ENCODE data around the gene CDK17.

The CDK17 gene

GRCh38 chr12:96255077-96255476, 145.2 kb downstream of the CDK17 start:
- peaks cover 72% of the 10 kb centered on the region for H3K36me3 ChIP-seq (ENCODE audit: insufficient read depth, insufficient read length, low read length)
- peaks cover 7% of the 10 kb centered on the region for H3K4me1 ChIP-seq (ENCODE audit: insufficient read depth, insufficient read length)
- no peaks in the 10 kb centered on the region for H3K27me3 ChIP-seq (ENCODE audit: insufficient read depth, insufficient read length)
- no peak overlapping the region for H3K9ac ChIP-seq (ENCODE audit: insufficient read length, low read depth)
- DNase-seq (ENCODE audit: low read depth, low spot score) = no peak
- TF ChIP-seq YY1 (IDR thresholded peaks at IDR 0.05; ENCODE audit: insufficient read depth, insufficient read length) = no peak
- no peak for TF ChIP-seq ZNF274 (IDR thresholded peaks at IDR 0.05; ENCODE audit: low read depth, low read length)
- no peak for TF ChIP-seq SUZ12 (IDR thresholded peaks at IDR 0.05; ENCODE audit: extremely low read depth, insufficient read depth, insufficient read length)
- no peaks in the 10 kb centered on the region for H3K9me3 ChIP-seq (ENCODE audit: insufficient read depth, low read length)
- H3K4me3 ChIP-seq (ENCODE audit: insufficient read length, low read depth) = no peak overlapping the region

DNA sequence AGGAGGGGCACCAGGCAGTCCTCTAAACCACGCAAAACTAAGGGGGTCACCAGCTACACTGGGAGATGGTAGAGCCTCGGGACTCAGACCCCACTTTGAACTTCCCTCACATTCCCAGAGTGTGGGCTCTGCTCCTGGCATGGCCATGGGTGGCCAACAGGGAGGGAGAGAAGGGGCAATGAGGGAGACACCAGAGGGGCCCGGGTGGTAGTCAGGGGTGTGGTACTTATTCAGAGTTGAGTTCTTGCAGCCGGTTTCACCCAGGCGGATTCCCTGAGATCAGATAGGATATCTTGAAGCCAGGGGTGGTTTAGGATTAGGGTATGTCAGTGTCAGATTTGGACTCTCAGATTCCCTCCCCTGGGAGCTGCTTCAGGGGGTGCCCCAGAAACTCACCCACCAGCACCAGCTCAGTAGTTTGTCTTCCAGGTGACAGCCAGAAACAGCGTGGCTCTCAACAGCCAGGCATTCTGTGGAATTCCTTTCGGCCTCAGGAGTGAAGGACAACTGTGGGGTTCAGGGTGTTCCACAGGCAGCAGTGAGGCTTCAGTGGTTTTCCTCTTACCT, 150.0 kb downstream of the CDK17 start:
- no peak for TF ChIP-seq ZNF274 (IDR thresholded peaks at IDR 0.05; ENCODE audit: low read depth, low read length)
- no peak for TF ChIP-seq SUZ12 (IDR thresholded peaks at IDR 0.05; ENCODE audit: extremely low read depth, insufficient read depth, insufficient read length)
- TF ChIP-seq YY1 (IDR thresholded peaks at IDR 0.05; ENCODE audit: insufficient read depth, insufficient read length) = no peak
- no peak for DNase-seq (ENCODE audit: low read depth, low spot score)
- H3K4me3 ChIP-seq (ENCODE audit: insufficient read length, low read depth) = no peak overlapping the region
- peaks cover 2% of the 10 kb centered on the region for H3K4me1 ChIP-seq (ENCODE audit: insufficient read depth, insufficient read length)
- no peaks in the 10 kb centered on the region for H3K9me3 ChIP-seq (ENCODE audit: insufficient read depth, low read length)
- no peak overlapping the region for H3K9ac ChIP-seq (ENCODE audit: insufficient read length, low read depth)
- H3K27me3 ChIP-seq (ENCODE audit: insufficient read depth, insufficient read length) = no peaks in the 10 kb centered on the region
- H3K36me3 ChIP-seq (ENCODE audit: insufficient read depth, insufficient read length, low read length) = peaks cover 83% of the 10 kb centered on the region

DNA sequence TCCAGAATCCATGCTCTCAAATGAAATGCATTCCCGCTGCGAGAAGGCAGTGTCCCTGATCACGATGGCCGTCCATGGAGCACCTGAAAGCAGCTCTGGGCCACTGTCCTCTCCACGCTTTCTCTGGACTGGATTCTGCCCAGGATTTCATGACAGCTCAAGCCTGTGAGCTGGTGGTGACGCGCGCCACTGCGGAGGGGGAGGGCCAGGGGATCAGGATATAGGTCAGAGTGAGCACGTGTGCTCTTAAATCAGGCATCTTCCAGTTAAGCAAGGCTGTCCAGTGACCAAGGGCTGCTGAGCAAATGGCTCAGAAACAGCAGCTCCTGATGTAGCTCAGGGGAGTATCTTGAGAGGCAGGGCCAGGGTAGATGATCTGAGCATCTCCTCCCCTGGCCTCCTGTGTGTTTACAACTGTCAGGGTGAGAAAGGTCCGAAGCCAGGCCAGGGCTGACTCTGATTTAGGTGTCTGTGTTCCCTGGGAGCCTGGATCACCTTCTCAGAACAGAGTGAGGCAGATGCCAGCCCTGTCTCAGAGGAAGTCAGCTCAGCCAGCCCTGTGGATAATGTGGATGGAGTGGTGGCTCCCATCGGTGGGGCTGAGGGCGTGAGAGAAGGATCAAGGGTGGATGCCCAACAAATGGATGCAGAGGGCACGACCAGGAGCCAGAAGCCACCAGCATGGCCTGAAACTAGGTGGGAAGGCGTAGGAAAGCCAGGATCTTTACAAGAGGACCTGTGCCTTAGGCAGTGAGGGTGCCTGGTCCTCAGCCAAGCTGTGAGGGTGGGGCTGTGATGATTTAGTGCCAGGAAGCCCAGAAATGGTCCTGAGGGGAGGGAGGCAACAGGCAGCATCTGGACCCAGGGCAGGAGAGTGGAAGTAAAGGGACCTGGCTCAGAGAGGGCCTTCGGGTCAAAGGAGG, 150.8 kb downstream of the CDK17 start:
- H3K9ac ChIP-seq (ENCODE audit: insufficient read length, low read depth) = no peak overlapping the region

GRCh38 chr12:96248136-96248931, 151.9 kb downstream of the CDK17 start:
- no peaks in the 10 kb centered on the region for H3K9me3 ChIP-seq (ENCODE audit: insufficient read depth, low read length)
- H3K36me3 ChIP-seq (ENCODE audit: insufficient read depth, insufficient read length, low read length) = peaks cover 71% of the 10 kb centered on the region
- DNase-seq (ENCODE audit: low read depth, low spot score) = no peak
- H3K4me3 ChIP-seq (ENCODE audit: insufficient read length, low read depth) = no peak overlapping the region
- H3K9ac ChIP-seq (ENCODE audit: insufficient read length, low read depth) = no peak overlapping the region
- H3K27me3 ChIP-seq (ENCODE audit: insufficient read depth, insufficient read length) = no peaks in the 10 kb centered on the region
- TF ChIP-seq SUZ12 (IDR thresholded peaks at IDR 0.05; ENCODE audit: extremely low read depth, insufficient read depth, insufficient read length) (no peak), ZNF274 (IDR thresholded peaks at IDR 0.05; ENCODE audit: low read depth, low read length) (no peak), YY1 (IDR thresholded peaks at IDR 0.05; ENCODE audit: insufficient read depth, insufficient read length) (no peak)
- H3K4me1 ChIP-seq (ENCODE audit: insufficient read depth, insufficient read length) = no peaks in the 10 kb centered on the region

More for the DNA sequence above, 150.8 kb downstream of the CDK17 start:
- no peaks in the 10 kb centered on the region for H3K9me3 ChIP-seq (ENCODE audit: insufficient read depth, low read length)
- TF ChIP-seq ZNF274 (IDR thresholded peaks at IDR 0.05; ENCODE audit: low read depth, low read length) (no peak), SUZ12 (IDR thresholded peaks at IDR 0.05; ENCODE audit: extremely low read depth, insufficient read depth, insufficient read length) (no peak), YY1 (IDR thresholded peaks at IDR 0.05; ENCODE audit: insufficient read depth, insufficient read length) (no peak)
- no peak overlapping the region for H3K4me3 ChIP-seq (ENCODE audit: insufficient read length, low read depth)
- DNase-seq (ENCODE audit: low read depth, low spot score) = no peak
- H3K4me1 ChIP-seq (ENCODE audit: insufficient read depth, insufficient read length) = no peaks in the 10 kb centered on the region
- H3K36me3 ChIP-seq (ENCODE audit: insufficient read depth, insufficient read length, low read length) = peaks cover 79% of the 10 kb centered on the region
- no peaks in the 10 kb centered on the region for H3K27me3 ChIP-seq (ENCODE audit: insufficient read depth, insufficient read length)

GRCh38 chr12:96247563-96247962, 152.7 kb downstream of the CDK17 start:
- Histone ChIP-seq H3K9me3 (ENCODE audit: insufficient read depth, low read length) (no peaks in the 10 kb centered on the region), H3K9ac (ENCODE audit: insufficient read length, low read depth) (no peak overlapping the region), H3K27me3 (ENCODE audit: insufficient read depth, insufficient read length) (no peaks in the 10 kb centered on the region), H3K4me1 (ENCODE audit: insufficient read depth, insufficient read length) (no peaks in the 10 kb centered on the region), H3K36me3 (ENCODE audit: insufficient read depth, insufficient read length, low read length) (peaks cover 71% of the 10 kb centered on the region), H3K4me3 (ENCODE audit: insufficient read length, low read depth) (no peak overlapping the region)
- no peak for DNase-seq (ENCODE audit: low read depth, low spot score)
- TF ChIP-seq ZNF274 (IDR thresholded peaks at IDR 0.05; ENCODE audit: low read depth, low read length) = no peak
- TF ChIP-seq YY1 (IDR thresholded peaks at IDR 0.05; ENCODE audit: insufficient read depth, insufficient read length) = no peak
- no peak for TF ChIP-seq SUZ12 (IDR thresholded peaks at IDR 0.05; ENCODE audit: extremely low read depth, insufficient read depth, insufficient read length)

- Histone ChIP-seq H3K4me3 (ENCODE audit: insufficient read length, low read depth) (no peak overlapping the region), H3K4me1 (ENCODE audit: insufficient read depth, insufficient read length) (no peaks in the 10 kb centered on the region), H3K9me3 (ENCODE audit: insufficient read depth, low read length) (no peaks in the 10 kb centered on the region), H3K9ac (ENCODE audit: insufficient read length, low read depth) (no peak overlapping the region), H3K27me3 (ENCODE audit: insufficient read depth, insufficient read length) (no peaks in the 10 kb centered on the region), H3K36me3 (ENCODE audit: insufficient read depth, insufficient read length, low read length) (peaks cover 73% of the 10 kb centered on the region)
- no peak for DNase-seq (ENCODE audit: low read depth, low spot score)
- TF ChIP-seq YY1 (IDR thresholded peaks at IDR 0.05; ENCODE audit: insufficient read depth, insufficient read length) (no peak), SUZ12 (IDR thresholded peaks at IDR 0.05; ENCODE audit: extremely low read depth, insufficient read depth, insufficient read length) (no peak)
These were observed 153.2 kb downstream of the CDK17 start for GRCh38 chr12:96246926-96247505.

All from NT2/D1 (cell line).